ENCODE data around the gene CHMP4A.

Gene CHMP4A

GRCh38 chr14:24177041-24177825 is 36.1 kb downstream of the CHMP4A start:
- no peak for FAIRE-seq

DNA sequence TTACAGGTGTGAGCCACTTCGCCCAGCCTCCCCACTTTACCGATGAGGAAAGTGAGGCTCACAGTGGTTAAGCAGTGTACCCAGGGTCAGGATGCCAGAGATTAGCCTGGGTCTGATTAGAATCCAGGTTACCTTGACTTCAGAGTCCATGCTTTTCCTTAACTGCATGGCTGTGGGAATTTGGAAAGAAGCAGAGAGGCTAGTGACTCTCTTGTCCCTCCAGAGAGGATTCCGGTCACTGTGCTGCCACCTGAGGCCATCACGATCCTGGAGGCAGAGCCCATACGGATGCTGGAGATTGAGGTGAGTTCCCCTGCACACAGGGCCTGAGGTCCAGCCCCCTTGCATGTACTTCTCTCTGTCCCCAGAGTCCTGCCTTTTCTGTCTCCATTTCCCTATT is 36.7 kb downstream of the CHMP4A start:
- no peak for FAIRE-seq

- no peak for FAIRE-seq
Measured at GRCh38 chr14:24172871-24173281, 40.4 kb downstream of the CHMP4A start.

GRCh38 chr14:24172261-24172860 is 40.9 kb downstream of the CHMP4A start:
- no peak for FAIRE-seq

GRCh38 chr14:24171422-24172260 is 41.6 kb downstream of the CHMP4A start, which contains the start of gene REC8:
Gene REC8, plus strand, starts transcription at chr14:24172080. Its CDS starts 473 bp downstream, at chr14:24172553.
- peak; percentile 38 for FAIRE-seq

DNA sequence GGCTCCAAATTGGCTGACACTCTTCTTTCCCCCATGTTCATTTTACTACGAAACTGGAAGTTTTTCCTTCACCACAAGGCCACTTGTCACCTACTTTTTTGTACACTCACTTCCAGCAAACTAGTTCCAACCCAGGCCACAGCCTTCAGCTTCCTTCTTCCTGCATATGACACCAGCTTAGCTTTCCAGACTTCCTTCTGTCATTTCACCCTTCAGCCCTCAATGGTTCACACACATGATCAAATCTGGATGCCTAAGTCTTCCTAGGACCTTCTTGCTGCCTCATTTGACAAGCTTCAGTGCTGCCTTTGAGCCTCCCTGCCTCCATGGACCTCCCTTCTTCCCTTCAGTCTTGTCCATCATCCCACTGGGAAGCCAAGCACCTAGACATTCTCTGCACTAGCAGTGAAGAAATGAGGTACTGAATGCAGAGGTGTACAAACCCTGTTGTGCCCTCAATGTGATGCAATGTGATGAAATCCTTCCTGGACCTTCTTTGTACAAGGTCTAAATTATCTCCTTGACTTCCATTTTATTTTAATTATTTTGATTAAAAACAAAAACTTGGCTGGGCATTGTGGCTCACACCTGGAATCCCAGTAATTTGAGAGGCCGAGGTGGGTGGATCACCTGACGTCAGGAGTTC is 45.7 kb downstream of the CHMP4A start:
- no peak for FAIRE-seq

DNA sequence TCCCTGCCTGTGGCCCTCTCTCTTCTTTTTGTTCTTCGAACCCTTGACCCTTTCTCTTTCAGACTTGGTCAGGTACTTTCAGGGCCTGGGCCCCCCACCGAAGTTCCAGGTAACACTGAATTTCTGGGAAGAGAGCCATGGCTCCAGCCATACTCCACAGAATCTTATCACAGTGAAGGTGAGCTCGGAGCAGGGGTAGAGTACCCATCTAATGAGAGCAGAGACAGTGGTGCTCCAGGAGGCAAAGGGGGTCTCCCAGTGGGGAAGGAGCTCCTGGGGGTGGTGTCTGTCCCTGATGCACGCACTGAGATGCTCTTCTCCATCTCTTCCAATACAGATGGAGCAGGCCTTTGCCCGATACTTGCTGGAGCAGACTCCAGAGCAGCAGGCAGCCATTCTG is 47.5 kb downstream of the CHMP4A start:
- no peak for FAIRE-seq

- no peak for FAIRE-seq
Measured at GRCh38 chr14:24164518-24164991, 48.7 kb downstream of the CHMP4A start.

DNA sequence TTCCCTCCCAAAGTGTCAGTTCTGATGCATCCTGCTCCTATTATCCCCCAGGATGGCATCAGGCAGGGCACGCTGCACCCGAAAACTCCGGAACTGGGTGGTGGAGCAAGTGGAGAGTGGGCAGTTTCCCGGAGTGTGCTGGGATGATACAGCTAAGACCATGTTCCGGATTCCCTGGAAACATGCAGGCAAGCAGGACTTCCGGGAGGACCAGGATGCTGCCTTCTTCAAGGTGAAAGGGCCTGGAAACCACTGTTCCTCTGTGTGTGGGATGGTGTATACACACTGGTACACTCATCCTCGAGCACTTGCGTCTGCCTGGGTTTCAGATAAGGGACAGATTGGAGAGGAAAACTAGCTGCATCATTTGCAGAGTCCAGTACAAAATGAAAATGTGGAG is 51.2 kb downstream of the CHMP4A start:
- no peak for FAIRE-seq

DNA sequence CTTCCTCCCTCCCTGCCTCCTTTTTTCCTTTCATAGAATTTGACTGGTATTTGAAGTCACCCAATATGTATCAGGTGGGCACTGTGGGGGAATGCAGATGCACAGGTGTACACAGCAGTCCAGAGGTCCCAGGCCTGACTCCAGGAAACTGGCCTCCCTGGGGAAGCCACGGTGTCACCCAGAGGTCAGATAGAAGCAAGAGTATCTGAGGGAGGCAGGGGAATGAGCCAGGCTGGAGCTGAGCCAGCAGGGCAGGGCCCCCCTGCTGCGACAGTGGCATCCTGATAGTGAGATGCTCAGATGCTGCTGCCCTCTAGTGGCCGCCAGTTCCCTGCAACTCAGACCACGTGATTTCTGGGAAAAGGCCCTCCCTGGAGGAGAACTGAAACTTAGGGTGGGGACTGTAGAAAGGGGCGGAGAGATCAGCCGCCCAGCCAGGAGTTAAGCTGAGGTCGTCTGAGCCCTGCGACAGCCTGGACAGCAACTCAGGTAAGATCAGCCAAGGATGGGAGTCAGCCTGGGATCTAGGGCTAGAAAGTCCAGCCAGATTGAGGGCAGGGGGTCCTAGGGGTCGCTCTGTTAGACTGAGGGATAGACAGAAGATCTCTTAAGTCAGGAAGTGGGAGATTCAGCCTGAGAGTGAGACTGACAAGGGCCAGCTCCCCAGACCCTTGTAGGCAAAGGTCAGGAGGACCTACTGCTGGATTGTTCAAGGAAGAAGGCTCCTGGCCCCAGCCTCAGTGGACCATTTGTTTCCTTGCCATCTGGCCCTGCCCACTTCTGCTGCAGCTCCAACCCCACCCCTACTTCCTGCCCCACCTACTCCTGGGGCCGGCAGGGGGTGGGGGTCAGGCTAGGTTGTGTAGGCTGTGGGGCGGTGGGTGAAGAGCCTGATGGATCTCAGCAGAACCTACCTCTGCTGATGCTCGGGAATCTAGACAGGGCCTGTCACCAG is 52.2 kb downstream of the CHMP4A start, which contains the start of gene IRF9:
TSS of gene IRF9 (plus strand) at position 416 of the 955 bp plus-strand sequence. CDS start 880 bp downstream, outside the sequence.
- no peak for FAIRE-seq

DNA sequence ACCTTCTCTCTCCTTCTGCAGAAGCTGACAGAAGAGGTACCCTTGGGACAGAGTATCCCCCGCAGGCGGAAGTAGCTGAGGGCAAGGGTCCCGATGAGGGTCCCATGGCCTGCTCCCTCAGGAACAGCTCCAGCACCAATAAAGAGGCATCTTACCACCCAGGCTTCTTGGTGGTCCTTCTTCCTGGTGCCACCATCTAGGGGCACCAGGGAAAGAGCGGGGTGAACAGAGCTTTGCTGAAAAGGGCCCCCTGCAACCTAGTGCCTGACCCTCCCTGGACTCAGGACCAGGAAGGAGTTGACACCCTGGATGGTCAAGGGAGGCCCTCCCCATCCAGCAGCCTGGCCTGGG is 52.8 kb downstream of the CHMP4A start:
- no peak for FAIRE-seq

GRCh38 chr14:24159777-24160498 is 53.4 kb downstream of the CHMP4A start:
- no peak for FAIRE-seq
